Measurements from ENCODE around the gene ARHGAP42.
A peak's percentile ranks its signal among the peaks of the same experiment; 100 is the strongest.

Gene ARHGAP42

GRCh38 chr11:100752371-100753171 is 65.5 kb downstream of the ARHGAP42 start:
- Mint-ChIP-seq H3K4me1 (peaks cover 33% of the 10 kb centered on the region), H3K4me3 (no peak overlapping the region), H3K36me3 (ENCODE audit: low read depth) (peaks cover 28% of the 10 kb centered on the region), H3K9me3 (peaks cover 12% of the 10 kb centered on the region), H3K27ac (peak overlapping the region in 2 of 3 experiments; percentile 22 to 71), H3K27me3 (ENCODE audit: low read depth) (no peaks in the 10 kb centered on the region)
- no peak for TF ChIP-seq CTCF (IDR thresholded peaks at IDR 0.05; ENCODE audit: unreplicated experiment in 3 of 3)

- Mint-ChIP-seq H3K4me1 (peaks cover 36% of the 10 kb centered on the region), H3K4me3 (no peak overlapping the region)
Observed at GRCh38 chr11:100753172-100753543, 66.1 kb downstream of the ARHGAP42 start.

GRCh38 chr11:100753571-100753970 is 66.5 kb downstream of the ARHGAP42 start:
- Mint-ChIP-seq H3K9me3 (peaks cover 12% of the 10 kb centered on the region), H3K4me3 (no peak overlapping the region), H3K27ac (peak overlapping the region; percentile 37 to 65 (median 58)), H3K36me3 (ENCODE audit: low read depth) (peaks cover 23% of the 10 kb centered on the region), H3K4me1 (peaks cover 36% of the 10 kb centered on the region), H3K27me3 (ENCODE audit: low read depth) (no peaks in the 10 kb centered on the region)
- no peak for TF ChIP-seq CTCF (IDR thresholded peaks at IDR 0.05; ENCODE audit: unreplicated experiment in 3 of 3)

More at GRCh38 chr11:100753172-100753543, 66.1 kb downstream of the ARHGAP42 start:
- Mint-ChIP-seq H3K27ac (peak overlapping the region; percentile 37 to 65 (median 58)), H3K36me3 (ENCODE audit: low read depth) (peaks cover 23% of the 10 kb centered on the region), H3K27me3 (ENCODE audit: low read depth) (no peaks in the 10 kb centered on the region), H3K9me3 (peaks cover 12% of the 10 kb centered on the region)
- no peak for TF ChIP-seq CTCF (IDR thresholded peaks at IDR 0.05; ENCODE audit: unreplicated experiment in 3 of 3)

GRCh38 chr11:100756559-100756958 is 69.5 kb downstream of the ARHGAP42 start:
- Mint-ChIP-seq H3K27ac (no peak overlapping the region), H3K27me3 (ENCODE audit: low read depth) (no peaks in the 10 kb centered on the region), H3K9me3 (no peaks in the 10 kb centered on the region), H3K4me3 (no peak overlapping the region), H3K4me1 (peaks cover 53% of the 10 kb centered on the region), H3K36me3 (ENCODE audit: low read depth) (no peaks in the 10 kb centered on the region)
- TF ChIP-seq CTCF (IDR thresholded peaks at IDR 0.05; ENCODE audit: unreplicated experiment in 3 of 3) = no peak

- Mint-ChIP-seq H3K27ac (peak overlapping the region in 1 of 3 experiments; percentile 18), H3K27me3 (ENCODE audit: low read depth) (no peaks in the 10 kb centered on the region), H3K36me3 (ENCODE audit: low read depth) (no peaks in the 10 kb centered on the region), H3K4me3 (no peak overlapping the region), H3K9me3 (no peaks in the 10 kb centered on the region), H3K4me1 (peaks cover 60% of the 10 kb centered on the region)
- no peak for TF ChIP-seq CTCF (IDR thresholded peaks at IDR 0.05; ENCODE audit: unreplicated experiment in 3 of 3)
Observed at GRCh38 chr11:100757646-100758045, 70.6 kb downstream of the ARHGAP42 start.

GRCh38 chr11:100759106-100759505 is 72.0 kb downstream of the ARHGAP42 start:
- no peak for TF ChIP-seq CTCF (IDR thresholded peaks at IDR 0.05; ENCODE audit: unreplicated experiment in 3 of 3)
- peaks cover 53% of the 10 kb centered on the region for H3K4me1 Mint-ChIP-seq
- no peaks in the 10 kb centered on the region for H3K36me3 Mint-ChIP-seq (ENCODE audit: low read depth)
- H3K27me3 Mint-ChIP-seq (ENCODE audit: low read depth) = no peaks in the 10 kb centered on the region
- H3K4me3 Mint-ChIP-seq = no peak overlapping the region
- no peaks in the 10 kb centered on the region for H3K9me3 Mint-ChIP-seq
- H3K27ac Mint-ChIP-seq = peak overlapping the region in 1 of 3 experiments; percentile 34

All from nephron (organoid).